CD4-positive, alpha-beta T cell (primary cell): Measurements from ENCODE around the gene HES3. TPM values are rescaled to one million over a fixed set of nuclear protein-coding genes. Genes with fewer than 3 reads are reported as not detected.

ENCODE experiments used
- ATAC-seq: fragments of 200-7000 bp; cut with Tn5 transposase; one replicate; pipeline ENCODE4 v1.10.0; 2022; ENCODE audit warnings: mild to moderate bottlenecking; ENCODE audit not compliant: poor library complexity
- CTCF ChIA-PET: fragments of 350-600 bp; sonication (Branson Sonifier 250); formaldehyde crosslinking; loops from one replicate; lab custom pipeline; 2021; ENCODE audit warnings: antibody characterized with exemption, inconsistent platforms; lab: Charles Lee
- POLR2A ChIA-PET: fragments of 350-600 bp; sonication (Branson Sonifier 250); formaldehyde crosslinking; loops from one replicate; lab custom pipeline; 2021; ENCODE audit warnings: antibody characterized with exemption, inconsistent platforms; lab: Charles Lee
- DNase-seq, 14 experiments: peaks; one replicate each; pipeline ENCODE4 v3.0.0-alpha.2; 2013 to 2020; ENCODE audit warnings: mixed read lengths in 2 of 14
- H3K27ac ChIP-seq, 2 donors: one replicate each; pipeline versions ENCODE4 v1.5.1 to v1.7.0; 2013; ENCODE audit warnings: low read length in 2 of 2, low read depth in 1 of 2, mild to moderate bottlenecking in 1 of 2
- H3K27me3 ChIP-seq, 2 experiments: 1 replicate in 1 of 2; 2 replicates in 1 of 2; pipeline versions ENCODE4 v1.6.1 to v1.7.0; 2013; ENCODE audit warnings: low read length in 2 of 2, control low read depth in 1 of 2, mild to moderate bottlenecking in 1 of 2, moderate library complexity in 1 of 2; ENCODE audit not compliant: insufficient read depth in 2 of 2, control insufficient read depth in 1 of 2
- H3K36me3 ChIP-seq: one replicate; pipeline ENCODE4 v1.6.1; 2013; ENCODE audit warnings: low read length, control low read depth; ENCODE audit not compliant: insufficient read depth
- H3K4me1 ChIP-seq: one replicate; pipeline ENCODE4 v1.6.1; 2013; ENCODE audit warnings: low read length, control low read depth; ENCODE audit not compliant: insufficient read depth
- H3K4me3 ChIP-seq: one replicate; pipeline ENCODE4 v1.5.1; 2013; ENCODE audit warnings: mild to moderate bottlenecking, low read length, moderate library complexity
- H3K9me3 ChIP-seq, 2 experiments: 1 replicate in 1 of 2; 2 replicates in 1 of 2; pipeline versions ENCODE4 v1.6.1 to v1.7.0; 2013; ENCODE audit warnings: low read length in 2 of 2, mild to moderate bottlenecking in 2 of 2, control low read depth in 1 of 2, moderate library complexity in 1 of 2; ENCODE audit not compliant: control insufficient read depth in 1 of 2, insufficient read depth in 1 of 2
- H3K27ac Mint-ChIP-seq: one replicate; pipeline ENCODE4 v1.8.0; 2020; ENCODE audit warnings: mixed read lengths
- H3K27me3 Mint-ChIP-seq: one replicate; pipeline ENCODE4 v1.8.0; 2021; ENCODE audit warnings: mixed read lengths
- H3K36me3 Mint-ChIP-seq: one replicate; pipeline ENCODE4 v1.8.0; 2021; ENCODE audit warnings: low read depth, mixed read lengths
- H3K4me1 Mint-ChIP-seq: one replicate; pipeline ENCODE4 v1.8.0; 2021; ENCODE audit warnings: low read depth, mixed read lengths
- H3K4me3 Mint-ChIP-seq: one replicate; pipeline ENCODE4 v1.8.0; 2020; ENCODE audit warnings: mild to moderate bottlenecking, mixed read lengths
- H3K9me3 Mint-ChIP-seq: one replicate; pipeline ENCODE4 v1.8.0; 2020; ENCODE audit warnings: mixed read lengths
- CTCF ChIP-seq: fragments of 200-600 bp; IDR thresholded peaks from one replicate; pipeline ENCODE4 v1.8.0; 2022; ENCODE audit warnings: antibody characterized with exemption, mild to moderate bottlenecking
- intact Hi-C, 2 experiments: fragments of 100-400 bp; cut with DNase I in 1 of 2; cut with micrococcal nuclease in 1 of 2; formaldehyde crosslinking; loops; one replicate each; pipeline versions ENCODE4 v1.15.1 to v1.9.0; 2023 to 2025; cut with DNase I, micrococcal nuclease
- total RNA-seq, 174 experiments: library from RNA in 2 of 174; stranded (reverse) in 2 of 174; gene quantifications; one replicate each; pipeline ENCODE4 v1.2.3 and lab custom pipeline; 2021 to 2026

The HES3 gene
- total RNA-seq, 2 experiments from 2014 or later: not detected

- no peak for ATAC-seq
- DNase-seq: no peak
- H3K27ac ChIP-seq: no peak overlapping the region
- no peaks in the 10 kb centered on the region for H3K4me1 ChIP-seq
- no peak overlapping the region for H3K4me3 ChIP-seq
- H3K9me3 ChIP-seq: no peaks in the 10 kb centered on the region
- H3K36me3 ChIP-seq: no peaks in the 10 kb centered on the region
- no peaks in the 10 kb centered on the region for H3K27me3 Mint-ChIP-seq
- CTCF ChIA-PET: no interaction called here
- H3K4me1 Mint-ChIP-seq: no peaks in the 10 kb centered on the region
- no peaks in the 10 kb centered on the region for H3K36me3 Mint-ChIP-seq
- POLR2A ChIA-PET: no interaction called here
- no peak for TF ChIP-seq CTCF
- intact Hi-C loops: no loop called here
- no peaks in the 10 kb centered on the region for H3K27me3 ChIP-seq
- H3K27ac Mint-ChIP-seq: no peak overlapping the region
- H3K9me3 Mint-ChIP-seq: no peaks in the 10 kb centered on the region
- no peak overlapping the region for H3K4me3 Mint-ChIP-seq
Measured at GRCh38 chr1:6287431-6287886, 43.5 kb downstream of the HES3 start.

GRCh38 chr1:6288026-6288425, 44.0 kb downstream of the HES3 start:
- Mint-ChIP-seq H3K27me3 (no peaks in the 10 kb centered on the region), H3K36me3 (no peaks in the 10 kb centered on the region), H3K4me3 (no peak overlapping the region), H3K9me3 (no peaks in the 10 kb centered on the region), H3K4me1 (no peaks in the 10 kb centered on the region), H3K27ac (no peak overlapping the region)
- DNase-seq: no peak
- intact Hi-C loops: no loop called here
- Histone ChIP-seq H3K27me3 (no peaks in the 10 kb centered on the region), H3K4me3 (no peak overlapping the region), H3K9me3 (no peaks in the 10 kb centered on the region), H3K27ac (no peak overlapping the region), H3K4me1 (no peaks in the 10 kb centered on the region), H3K36me3 (no peaks in the 10 kb centered on the region)
- CTCF ChIA-PET: no interaction called here
- POLR2A ChIA-PET: no interaction called here
- no peak for TF ChIP-seq CTCF
- no peak for ATAC-seq

- Histone ChIP-seq H3K9me3 (no peaks in the 10 kb centered on the region), H3K4me1 (no peaks in the 10 kb centered on the region), H3K36me3 (peaks cover 5% of the 10 kb centered on the region), H3K4me3 (no peak overlapping the region), H3K27me3 (no peaks in the 10 kb centered on the region), H3K27ac (no peak overlapping the region)
- no peaks in the 10 kb centered on the region for H3K4me1 Mint-ChIP-seq
- H3K4me3 Mint-ChIP-seq: no peak overlapping the region
- no peaks in the 10 kb centered on the region for H3K9me3 Mint-ChIP-seq
- DNase-seq (no peak), ATAC-seq (no peak)
- TF ChIP-seq CTCF: no peak
- H3K36me3 Mint-ChIP-seq: no peaks in the 10 kb centered on the region
- CTCF ChIA-PET: no interaction called here
- POLR2A ChIA-PET: no interaction called here
- no peak overlapping the region for H3K27ac Mint-ChIP-seq
- intact Hi-C loops: no loop called here
- H3K27me3 Mint-ChIP-seq: no peaks in the 10 kb centered on the region
Measured at GRCh38 chr1:6288665-6289064, 44.7 kb downstream of the HES3 start.
